HepG2 (cell line): ENCODE measurements around the gene SCYGR2.

Experiments used
- CBFB ChIP-seq: sonication (generic); formaldehyde crosslinking; IDR thresholded peaks from 2 replicates; pipeline ENCODE4 v1.4.0; 2020; ENCODE audit warnings: missing genetic modification reagents
- EZH2 ChIP-seq: conservative IDR thresholded peaks from 2 replicates; pipeline ENCODE4 v1.6.1; 2012; ENCODE audit warnings: mild to moderate bottlenecking, low read depth, low read length, moderate library complexity
- FOXM1 ChIP-seq: sonication (generic); formaldehyde crosslinking; IDR thresholded peaks from 2 replicates; pipeline ENCODE4 v1.5.0; 2020; ENCODE audit warnings: missing genetic modification reagents
- MXI1 ChIP-seq: IDR thresholded peaks from 3 replicates; pipeline ENCODE4 v1.6.1; 2012; ENCODE audit warnings: low read depth, low read length, inconsistent platforms, borderline replicate concordance
- PAX8 ChIP-seq: sonication (generic); formaldehyde crosslinking; IDR thresholded peaks from 2 replicates; pipeline ENCODE4 v1.8.0; 2022; ENCODE audit warnings: mild to moderate bottlenecking, missing genetic modification reagents, borderline replicate concordance
- SP5 ChIP-seq: IDR thresholded peaks from 2 replicates; pipeline ENCODE4 v1.6.1; 2016; ENCODE audit warnings: low read depth, borderline replicate concordance
- TAF1 ChIP-seq: sonication (generic); formaldehyde crosslinking; IDR thresholded peaks from 2 replicates; pipeline ENCODE4 v1.4.0; 2020; ENCODE audit warnings: missing genetic modification reagents
- ZNF781 ChIP-seq: sonication (generic); formaldehyde crosslinking; IDR thresholded peaks from 2 replicates; pipeline ENCODE4 v1.5.1; 2020; ENCODE audit warnings: borderline replicate concordance, mild to moderate bottlenecking, missing genetic modification reagents; ENCODE audit errors: not compliant biosample characterization
- TF ChIP-seq, protein P1 (sequence below): IDR thresholded peaks from 2 replicates; pipeline ENCODE4 v1.6.1; 2016; ENCODE audit warnings: missing genetic modification reagents, missing compliant biosample characterization
- TF ChIP-seq, protein P2 (sequence below): sonication (generic); formaldehyde crosslinking; conservative IDR thresholded peaks from 2 replicates; pipeline ENCODE4 v1.4.0; 2020; ENCODE audit warnings: missing genetic modification reagents

DNA sequence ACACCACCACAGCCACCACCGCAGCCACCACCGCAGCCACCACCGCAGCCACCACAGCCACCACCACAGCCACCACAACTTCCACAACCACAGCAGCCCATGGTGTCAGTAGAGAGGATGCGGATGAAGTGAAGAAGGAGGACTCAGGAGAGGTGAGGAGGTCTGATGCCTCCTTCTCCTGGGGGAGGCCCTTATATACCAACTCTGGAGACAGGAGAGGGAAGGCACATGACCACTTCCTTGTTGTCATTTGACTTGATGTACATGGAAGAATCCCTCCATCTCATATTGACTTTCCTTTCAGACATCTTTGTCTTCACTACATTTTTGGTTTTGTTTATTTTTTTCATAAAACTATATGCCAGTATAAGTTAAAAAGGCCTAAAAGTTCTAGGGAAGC is 16.0 kb downstream of the SCYGR2 start, which contains the start of gene SCYGR3:
- TF ChIP-seq ZNF781 (CRISPR knock-in tag): no peak
- TF ChIP-seq PAX8 (CRISPR knock-in tag): no peak
- no peak for TF ChIP-seq EZH2
- TF ChIP-seq FOXM1 (CRISPR knock-in tag): no peak
- no peak for TF ChIP-seq MXI1
- TF ChIP-seq, protein P1, sequence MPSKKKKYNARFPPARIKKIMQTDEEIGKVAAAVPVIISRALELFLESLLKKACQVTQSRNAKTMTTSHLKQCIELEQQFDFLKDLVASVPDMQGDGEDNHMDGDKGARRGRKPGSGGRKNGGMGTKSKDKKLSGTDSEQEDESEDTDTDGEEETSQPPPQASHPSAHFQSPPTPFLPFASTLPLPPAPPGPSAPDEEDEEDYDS (CRISPR knock-in tag): no peak
- no peak for TF ChIP-seq TAF1 (CRISPR knock-in tag)
- no peak for TF ChIP-seq SP5 (CRISPR knock-in tag)
- no peak for TF ChIP-seq CBFB (CRISPR knock-in tag)
- TF ChIP-seq, protein P2, sequence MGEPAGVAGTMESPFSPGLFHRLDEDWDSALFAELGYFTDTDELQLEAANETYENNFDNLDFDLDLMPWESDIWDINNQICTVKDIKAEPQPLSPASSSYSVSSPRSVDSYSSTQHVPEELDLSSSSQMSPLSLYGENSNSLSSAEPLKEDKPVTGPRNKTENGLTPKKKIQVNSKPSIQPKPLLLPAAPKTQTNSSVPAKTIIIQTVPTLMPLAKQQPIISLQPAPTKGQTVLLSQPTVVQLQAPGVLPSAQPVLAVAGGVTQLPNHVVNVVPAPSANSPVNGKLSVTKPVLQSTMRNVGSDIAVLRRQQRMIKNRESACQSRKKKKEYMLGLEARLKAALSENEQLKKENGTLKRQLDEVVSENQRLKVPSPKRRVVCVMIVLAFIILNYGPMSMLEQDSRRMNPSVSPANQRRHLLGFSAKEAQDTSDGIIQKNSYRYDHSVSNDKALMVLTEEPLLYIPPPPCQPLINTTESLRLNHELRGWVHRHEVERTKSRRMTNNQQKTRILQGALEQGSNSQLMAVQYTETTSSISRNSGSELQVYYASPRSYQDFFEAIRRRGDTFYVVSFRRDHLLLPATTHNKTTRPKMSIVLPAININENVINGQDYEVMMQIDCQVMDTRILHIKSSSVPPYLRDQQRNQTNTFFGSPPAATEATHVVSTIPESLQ (CRISPR knock-in tag): no peak
